ENCODE data around the gene LTK.
A peak's percentile ranks its signal among the peaks of the same experiment; 100 is the strongest.

The LTK gene

GRCh38 chr15:41498657-41499056 is 15.0 kb downstream of the LTK start:
- DNase-seq = no peak

DNA sequence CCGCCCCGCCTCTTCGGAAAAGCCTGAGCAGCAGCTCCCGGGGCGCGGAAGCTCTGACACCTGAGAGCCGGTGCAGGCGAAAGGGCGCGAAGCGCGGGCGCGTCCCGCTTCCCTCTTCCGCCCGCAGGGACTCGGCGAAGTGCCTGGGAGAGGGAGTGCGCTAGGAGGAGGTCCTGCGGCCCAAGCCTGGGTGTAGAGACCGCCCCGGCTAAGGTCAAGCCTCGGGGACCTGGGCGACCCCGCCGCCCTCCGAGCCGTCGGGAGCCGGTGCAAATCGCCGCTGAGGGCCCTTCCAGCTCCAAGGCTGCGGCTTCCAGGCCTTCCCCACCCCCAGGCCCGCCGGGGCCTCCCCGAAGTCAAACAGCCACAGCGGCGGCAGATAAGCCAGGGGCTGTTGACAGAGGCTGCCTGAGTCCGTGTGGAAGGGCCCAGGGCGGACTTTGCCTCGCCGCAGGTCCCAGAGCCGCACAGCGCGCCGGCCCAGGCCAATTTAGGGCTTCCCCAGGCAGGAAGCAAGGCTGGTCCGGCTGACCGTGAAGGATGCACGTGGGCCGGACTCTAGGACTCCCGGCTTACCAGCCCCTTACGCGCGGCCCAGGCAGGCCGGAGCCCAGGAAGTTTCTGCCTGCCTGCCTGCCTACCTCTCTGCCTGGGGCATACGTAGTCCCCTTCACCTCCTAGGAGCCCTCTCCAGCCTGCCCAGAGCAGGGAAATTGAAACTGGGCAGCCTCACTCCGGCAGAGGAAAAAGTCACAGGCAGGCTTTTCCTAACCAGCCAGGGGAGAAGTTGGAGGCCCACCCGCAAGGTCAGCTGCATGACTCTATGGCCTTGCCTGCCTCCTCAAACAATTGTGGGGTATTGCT is 17.7 kb downstream of the LTK start:
- DNase-seq = no peak

DNA sequence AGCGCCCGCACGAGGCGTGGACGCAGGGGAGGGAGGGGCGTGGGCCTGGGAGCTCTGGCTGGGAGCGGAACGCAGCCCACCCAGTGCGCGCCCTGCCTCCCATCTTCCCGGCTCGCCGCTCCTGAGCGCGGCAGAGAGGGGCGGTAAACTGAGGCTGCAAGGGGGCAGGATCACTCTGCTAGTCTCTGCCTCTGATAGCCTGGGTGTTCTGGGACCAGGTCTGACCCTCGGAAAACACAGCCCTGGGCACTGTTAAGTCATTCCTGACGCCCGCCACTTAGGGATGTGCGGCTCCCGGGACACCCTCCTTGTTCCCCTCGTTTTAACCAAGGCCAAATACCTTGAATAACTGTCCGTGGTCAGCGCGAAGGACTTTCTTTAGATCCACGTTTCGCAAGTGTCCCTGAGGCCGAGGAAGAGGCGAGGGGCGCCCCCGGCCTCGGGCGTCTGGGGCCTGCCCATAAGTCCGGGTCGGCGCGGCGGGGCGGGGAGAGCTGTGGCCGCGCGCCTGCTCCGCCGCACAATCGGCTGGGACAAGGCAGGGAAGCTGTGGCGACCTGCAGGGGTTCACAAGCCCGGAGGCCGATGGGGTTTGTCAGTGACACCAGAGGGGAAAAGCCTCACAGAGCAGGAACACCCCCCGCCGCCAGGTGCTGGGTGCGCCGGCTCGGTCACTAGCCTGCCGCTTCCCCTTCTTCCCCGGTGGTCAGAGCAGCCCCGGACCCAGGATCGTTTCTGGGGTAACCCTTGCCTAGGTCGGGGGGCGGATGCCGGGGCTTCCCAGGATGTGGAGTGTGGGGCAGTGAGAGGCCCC is 18.5 kb downstream of the LTK start:
- no peak for DNase-seq

GRCh38 chr15:41494190-41494921 is 19.3 kb downstream of the LTK start:
- no peak for DNase-seq

GRCh38 chr15:41493902-41494189 is 19.8 kb downstream of the LTK start:
- DNase-seq = no peak

GRCh38 chr15:41493205-41493901 is 20.3 kb downstream of the LTK start, which contains the start of gene ITPKA:
ITPKA (plus strand) TSS chr15:41493874; CDS start chr15:41493928, 54 bp downstream.
- peak in 10 of 14 donors; percentile 9 to 73 (median 30) for DNase-seq

- no peak for DNase-seq
Observed at GRCh38 chr15:41492597-41493204, 20.9 kb downstream of the LTK start.

GRCh38 chr15:41491889-41492288 is 21.7 kb downstream of the LTK start:
- DNase-seq = no peak

DNA sequence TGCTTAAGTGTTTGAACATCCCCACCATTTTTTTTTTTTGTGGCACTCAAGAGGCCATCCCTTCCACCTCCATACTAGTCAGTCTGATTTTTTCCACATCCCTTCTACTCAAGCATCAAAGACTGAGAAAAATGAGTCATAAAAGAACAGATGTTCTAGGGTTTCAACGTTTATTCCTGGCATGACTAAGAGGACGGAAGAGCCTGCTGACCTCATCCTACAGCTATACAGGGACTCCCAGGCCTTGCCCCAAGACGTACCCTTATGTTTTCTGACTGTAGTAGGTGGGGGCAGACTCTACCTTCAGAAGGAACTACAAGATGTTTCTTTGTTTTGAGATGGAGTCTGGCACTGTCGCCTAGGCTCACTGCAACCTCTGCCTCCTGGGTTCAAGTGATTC is 23.3 kb downstream of the LTK start:
- no peak for DNase-seq

DNA sequence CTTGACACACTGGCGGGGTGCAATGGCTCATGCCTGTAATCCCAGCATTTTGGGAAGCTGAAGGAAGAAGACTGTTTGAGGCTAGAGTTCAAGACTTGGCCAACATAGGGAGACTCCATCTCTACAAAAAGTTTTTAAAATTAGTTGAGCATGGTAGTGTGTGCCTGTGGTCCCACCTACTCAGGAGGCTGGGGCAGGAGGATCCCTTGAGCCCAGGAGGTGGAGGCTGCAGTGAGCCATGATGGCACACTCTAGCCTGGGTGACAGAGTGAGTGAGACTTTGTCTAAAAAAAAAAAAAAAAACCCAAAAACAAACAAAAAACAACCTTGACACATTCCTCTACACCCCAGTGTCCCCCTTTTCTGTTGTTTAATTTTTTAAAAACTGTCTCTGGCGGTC is 24.0 kb downstream of the LTK start:
- no peak for DNase-seq

GRCh38 chr15:41487802-41488201 is 25.8 kb downstream of the LTK start:
- no peak for DNase-seq

GRCh38 chr15:41487381-41487780 is 26.2 kb downstream of the LTK start:
- DNase-seq = no peak

- DNase-seq = no peak
Observed at GRCh38 chr15:41486286-41486685, 27.3 kb downstream of the LTK start.

- no peak for DNase-seq
Observed at GRCh38 chr15:41484937-41485625, 28.5 kb downstream of the LTK start.

GRCh38 chr15:41483519-41483918 is 30.1 kb downstream of the LTK start:
- DNase-seq = no peak

GRCh38 chr15:41483115-41483514 is 30.5 kb downstream of the LTK start:
- DNase-seq = no peak

GRCh38 chr15:41482110-41482877 is 31.3 kb downstream of the LTK start:
- DNase-seq = no peak

GRCh38 chr15:41480396-41481140 is 33.1 kb downstream of the LTK start:
- no peak for DNase-seq

DNA sequence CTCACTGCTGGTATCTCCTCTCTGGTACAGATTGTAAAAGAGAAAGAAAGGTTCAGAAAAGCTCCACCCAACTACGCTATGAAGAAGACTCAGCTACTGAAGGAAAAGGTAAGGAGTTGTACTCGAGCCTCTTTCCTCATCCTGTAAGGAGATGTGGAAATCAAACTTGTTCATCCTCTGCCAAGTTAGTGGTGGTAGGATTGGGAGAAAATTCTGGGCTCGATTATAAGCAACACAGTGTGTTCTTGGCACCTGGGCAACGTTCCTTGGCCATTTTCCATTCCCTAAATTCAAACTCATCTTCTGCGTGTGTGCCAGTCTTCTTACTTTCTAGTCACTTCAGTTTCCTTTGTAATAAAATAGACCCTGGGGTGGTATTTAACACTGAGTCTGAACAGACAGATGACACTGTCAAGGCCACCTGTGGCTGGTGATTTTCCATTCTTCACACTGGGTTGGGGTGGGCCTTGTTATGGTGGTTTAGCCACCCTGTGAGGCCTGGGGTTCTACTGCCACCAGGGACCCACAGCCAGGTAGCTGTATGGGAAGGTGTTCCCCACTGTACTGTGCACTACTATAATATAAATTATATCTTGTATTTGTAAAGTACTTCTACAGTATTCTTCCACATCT is 37.1 kb downstream of the LTK start:
- DNase-seq = no peak

Measured in C1 segment of cervical spinal cord (tissue), 14 donors.